RPMI7951 (cell line): ENCODE results near the gene UBAC2. TPM values are rescaled to one million over a fixed set of nuclear protein-coding genes. Genes with fewer than 3 reads are reported as not detected.
A peak's percentile ranks its signal among the peaks of the same experiment; 100 is the strongest.
"Not testable (repeated sequence)": the region's sequence is repeated elsewhere in the genome, so short reads cannot be mapped to it uniquely, and the experiment has no call there.

ENCODE experiments used
- DNase-seq: peaks from one replicate; pipeline ENCODE4 v3.0.0-alpha.2; 2012; ENCODE audit warnings: low read depth
- total RNA-seq: library from RNA; depleted of rRNA; stranded (reverse); fragments of >200 nt; shearing (Covaris generic); gene quantifications from 2 replicates; pipeline ENCODE4 v1.2.3, GENCODE V29; 2014

UBAC2 gene
- total RNA-seq, 1 experiment from 2014 or later, result 29.1 TPM

DNA sequence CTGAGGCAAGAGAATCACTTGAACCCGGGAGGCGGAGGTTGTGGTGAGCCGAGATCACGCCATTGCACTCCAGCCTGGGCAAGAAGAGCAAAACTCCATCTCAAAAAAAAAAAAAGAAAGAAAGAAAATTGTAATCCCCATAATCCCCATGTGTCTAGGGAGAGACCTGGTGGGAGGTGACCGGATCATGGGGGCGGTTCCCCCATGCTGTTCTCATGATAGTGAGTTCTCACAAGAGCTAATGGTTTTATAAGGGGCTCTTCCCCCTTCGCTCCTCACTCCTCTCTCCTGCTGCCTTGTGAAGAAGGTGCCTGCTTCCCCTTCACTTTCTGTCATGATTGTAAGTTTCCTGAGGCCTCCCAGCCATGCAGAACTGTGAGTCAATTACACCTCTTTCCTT is 192.7 kb downstream of the UBAC2 start:
- DNase-seq, result not testable (repeated sequence)

- no peak for DNase-seq
Measured at GRCh38 chr13:99393791-99394735, 193.4 kb downstream of the UBAC2 start.

DNA sequence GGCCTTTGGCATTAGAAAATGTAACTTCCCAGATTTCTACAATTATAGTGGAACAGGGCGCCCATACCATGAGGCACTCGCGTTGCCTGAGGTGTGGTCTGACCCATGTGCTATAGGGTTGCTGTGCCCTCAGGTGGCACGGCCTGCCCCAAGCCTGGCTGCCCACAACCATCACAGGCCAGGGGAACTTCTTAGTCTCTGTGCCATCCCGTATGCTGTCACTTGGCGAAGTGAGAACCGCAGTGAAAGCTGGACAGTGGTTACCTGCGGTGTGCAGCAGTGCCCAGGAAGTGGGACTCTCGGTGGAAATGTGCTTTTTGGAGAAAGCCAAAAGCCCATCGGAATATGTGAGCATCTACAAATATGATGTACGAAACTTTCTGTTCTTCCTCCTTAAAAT is 194.8 kb downstream of the UBAC2 start:
- no peak for DNase-seq

DNA sequence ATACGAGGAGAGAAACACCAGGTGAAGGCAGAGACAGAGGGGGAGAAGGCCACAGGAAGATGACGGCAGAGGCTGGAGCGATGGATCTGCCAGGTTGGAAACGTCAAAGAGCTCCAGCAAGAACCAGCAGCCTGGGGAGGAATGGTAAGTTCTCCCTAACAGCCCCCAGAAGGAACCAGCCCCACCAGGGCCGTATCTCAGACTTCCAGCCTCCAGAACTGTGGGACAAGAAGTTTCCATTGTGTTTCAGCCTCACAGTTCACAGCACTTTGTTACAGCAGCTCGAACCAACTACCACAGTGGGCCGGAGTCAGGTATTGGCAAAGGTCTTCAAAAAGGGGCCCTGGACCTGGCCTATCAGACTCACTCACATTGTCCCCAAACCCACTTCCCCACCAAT is 195.8 kb downstream of the UBAC2 start:
- no peak for DNase-seq

DNA sequence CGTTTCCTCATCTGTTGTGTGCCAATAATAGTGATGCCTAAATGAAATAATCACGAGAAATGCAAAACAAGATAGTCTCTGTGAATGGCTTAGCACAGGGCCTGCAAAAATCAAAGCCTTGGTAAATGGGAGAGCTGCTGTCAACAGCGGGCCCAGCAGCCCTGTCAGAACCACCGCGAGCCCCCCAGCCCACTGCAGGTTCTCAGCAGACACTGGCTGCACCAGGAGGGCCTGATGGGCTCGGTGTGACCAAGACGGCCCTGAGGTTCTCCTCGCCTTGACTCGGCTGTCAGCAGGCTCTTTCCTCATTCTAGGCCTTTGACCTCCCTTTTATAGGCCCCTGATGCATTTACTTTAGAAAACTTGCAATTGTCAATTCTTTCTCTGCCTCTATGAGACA is 197.4 kb downstream of the UBAC2 start:
- DNase-seq, result no peak

DNA sequence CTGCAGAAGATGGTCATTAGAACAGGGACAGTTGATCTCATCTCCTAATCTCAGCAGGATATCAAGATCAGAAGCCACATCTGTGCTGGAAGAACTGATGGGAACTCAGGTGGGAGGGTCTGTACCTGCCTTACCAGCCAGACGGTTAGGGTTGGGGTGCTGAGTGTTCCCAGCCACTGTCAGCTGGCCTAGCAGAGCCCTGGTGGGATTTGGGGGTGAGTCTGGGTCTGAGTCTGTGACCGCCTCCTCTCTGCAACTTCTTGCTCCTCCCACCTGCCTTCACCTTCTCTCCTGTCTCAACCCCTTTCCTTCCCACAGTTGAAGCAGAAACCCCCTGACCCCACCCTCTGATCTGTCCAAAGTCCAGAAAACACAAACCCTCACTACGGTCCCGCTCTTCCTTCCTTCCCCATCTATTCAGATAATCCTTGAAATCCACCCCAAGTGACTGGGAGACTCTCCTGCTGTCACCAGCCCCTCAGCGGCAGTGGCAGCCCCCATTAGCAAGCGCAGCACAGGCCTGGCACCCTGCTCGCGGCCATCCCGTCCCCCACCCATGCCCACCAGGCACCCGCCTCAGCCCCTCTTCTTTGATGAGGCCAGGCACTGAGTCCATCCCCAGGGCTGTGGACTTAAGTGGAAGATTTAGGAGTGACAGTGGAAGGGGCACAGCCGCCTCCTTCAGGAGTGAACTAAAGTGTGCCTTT is 198.4 kb downstream of the UBAC2 start:
- DNase-seq, result no peak

- no peak for DNase-seq
Measured at GRCh38 chr13:99399623-99399974, 198.9 kb downstream of the UBAC2 start.

GRCh38 chr13:99403458-99403971 is 202.9 kb downstream of the UBAC2 start:
- no peak for DNase-seq

GRCh38 chr13:99404005-99404755 is 203.5 kb downstream of the UBAC2 start:
- peak; percentile 32 for DNase-seq

- DNase-seq, result no peak
Measured at GRCh38 chr13:99405966-99406365, 205.3 kb downstream of the UBAC2 start.

GRCh38 chr13:99406799-99407201 is 206.1 kb downstream of the UBAC2 start:
- no peak for DNase-seq

- DNase-seq, result no peak
Measured at GRCh38 chr13:99407906-99408702, 207.4 kb downstream of the UBAC2 start.

DNA sequence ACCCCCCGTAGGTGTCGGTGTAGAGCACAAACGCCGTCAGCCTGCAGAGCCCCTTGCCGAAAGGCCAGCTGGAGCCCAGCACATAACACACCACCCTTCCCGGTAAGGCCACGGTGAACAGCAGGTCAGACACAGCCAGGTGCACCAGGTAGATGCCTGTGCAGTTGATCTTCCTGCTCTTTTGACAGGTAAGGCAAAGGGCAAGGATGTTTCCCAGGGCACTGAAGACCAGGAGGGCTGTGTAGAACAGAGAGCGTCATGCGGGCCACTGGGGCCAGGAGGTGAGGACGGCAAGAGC is 208.0 kb downstream of the UBAC2 start:
- no peak for DNase-seq

DNA sequence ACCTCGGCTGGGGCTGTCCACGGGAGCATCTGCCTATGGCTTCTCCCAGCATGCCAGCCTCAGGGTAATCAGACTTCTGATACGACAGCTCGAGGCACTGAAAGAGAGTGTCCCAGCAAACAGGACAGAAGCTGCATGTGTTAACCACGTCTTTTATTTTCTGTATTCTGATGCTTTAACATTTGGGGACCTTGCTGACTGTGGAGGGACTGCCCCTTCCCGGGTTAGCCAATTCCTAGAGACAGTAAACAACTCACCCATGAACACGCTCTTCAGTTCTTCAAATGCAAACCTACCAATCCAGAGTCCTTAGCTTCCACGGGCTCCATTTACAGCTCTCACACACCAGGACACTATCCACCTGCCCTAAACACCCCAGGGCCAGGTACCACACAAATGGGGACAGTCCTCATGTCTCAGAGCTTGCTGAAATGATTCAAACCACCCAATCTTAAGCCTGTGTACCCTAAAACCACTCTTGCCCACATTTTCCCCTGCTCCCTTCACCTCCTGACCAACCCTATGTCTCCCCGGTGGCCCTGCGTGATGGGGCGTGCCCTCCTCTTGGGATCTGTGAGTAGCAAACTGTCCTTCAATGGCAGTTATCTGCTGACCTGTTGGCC is 208.9 kb downstream of the UBAC2 start:
- not testable (repeated sequence) for DNase-seq

GRCh38 chr13:99410646-99411475 is 210.2 kb downstream of the UBAC2 start:
- DNase-seq, result not testable (repeated sequence)

DNA sequence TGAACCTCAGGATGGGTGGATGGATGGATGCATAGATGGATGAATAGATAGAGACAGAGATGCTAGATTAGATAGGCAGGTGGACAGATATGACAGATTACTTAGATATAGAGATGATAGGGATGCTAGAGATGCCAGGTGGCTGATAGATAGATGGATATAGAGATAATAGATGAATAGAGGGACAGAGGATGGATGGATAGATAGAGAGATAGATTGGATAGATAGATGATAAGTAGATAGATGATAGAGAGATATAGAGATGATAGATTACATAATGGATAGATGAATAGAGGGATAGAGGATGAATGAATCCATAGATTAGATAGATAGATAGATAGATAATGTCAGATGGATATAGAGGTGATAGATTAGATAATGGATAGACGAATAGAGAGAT is 212.2 kb downstream of the UBAC2 start:
- no peak for DNase-seq

DNA sequence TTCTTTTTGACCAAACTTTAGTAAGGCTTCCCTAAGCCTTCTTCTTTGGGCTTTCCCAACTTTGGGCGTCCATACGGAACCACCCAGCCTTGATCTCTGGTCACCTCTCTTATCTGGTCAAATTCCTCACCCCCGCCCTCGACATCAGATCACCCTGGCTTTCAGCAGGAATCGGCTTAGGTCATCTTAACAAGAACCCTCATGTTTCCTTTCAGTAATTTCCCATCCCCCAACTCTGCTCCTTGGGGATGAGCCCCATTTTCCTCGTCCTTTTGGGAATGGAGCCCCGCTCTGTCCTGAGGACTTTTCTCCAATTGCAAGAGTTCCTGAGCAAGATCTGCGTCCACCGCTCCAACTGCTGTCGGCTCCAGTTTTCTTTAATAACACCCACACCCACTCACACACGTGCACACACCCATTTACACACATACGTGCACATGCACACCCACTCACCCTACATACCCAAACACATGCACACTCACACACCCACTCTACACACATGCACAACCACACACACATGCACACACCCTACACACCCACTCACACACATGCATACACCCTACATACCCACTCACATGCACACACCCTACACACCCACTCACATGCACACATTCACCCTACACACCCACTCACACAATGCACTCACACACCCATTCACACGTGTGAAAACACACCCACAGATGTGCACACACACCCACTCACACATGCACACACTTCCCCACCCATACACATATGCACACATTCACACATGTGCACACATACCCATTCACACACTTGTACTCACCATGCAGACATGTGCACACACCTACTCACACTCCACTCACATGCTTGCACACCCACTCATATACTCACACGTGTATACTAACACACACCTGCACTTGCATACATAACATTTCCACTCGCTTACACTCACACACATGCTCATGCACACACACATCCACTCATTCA is 213.7 kb downstream of the UBAC2 start:
- no peak for DNase-seq

DNA sequence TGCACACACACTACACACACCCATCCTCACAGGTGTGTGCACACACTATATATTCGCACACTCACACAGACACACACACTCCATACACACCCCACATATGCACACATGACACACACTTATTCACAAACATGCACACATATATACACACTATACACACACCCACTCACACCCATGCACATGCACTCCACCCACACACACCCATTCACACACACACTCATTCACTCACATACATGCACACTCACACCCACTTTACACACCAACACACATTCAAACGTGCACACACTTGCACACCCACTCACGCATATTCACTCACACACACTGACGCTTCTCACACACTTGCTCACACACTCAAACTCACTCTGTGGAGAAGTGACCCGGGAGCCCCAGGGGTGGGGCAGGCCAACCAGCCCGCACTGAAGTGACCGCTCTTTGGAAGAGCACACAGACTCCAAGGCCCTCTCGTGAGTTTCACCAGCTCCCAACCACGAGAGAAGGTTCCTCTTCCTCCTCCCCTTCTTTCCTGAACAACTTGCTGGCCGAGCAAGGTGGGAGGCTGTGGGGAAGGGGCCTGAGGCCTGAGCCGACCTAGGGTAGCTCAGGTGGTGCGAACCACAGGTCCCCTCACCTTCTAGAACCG is 214.5 kb downstream of the UBAC2 start:
- no peak for DNase-seq
